Kidney (tissue), 14 donors: ENCODE results near the gene FPR1. TPM values are rescaled to one million over a fixed set of nuclear protein-coding genes. Genes with fewer than 3 reads are reported as not detected.

Experiments used
- DNase-seq, 5 donors: peaks; one replicate each; pipeline ENCODE4 v3.0.0-alpha.2; 2013 to 2020
- FAIRE-seq: peaks from 2 replicates; lab custom pipeline; 2012; peaks lifted over from hg19 to GRCh38; lab: Jason Lieb, UNC
- H3K27ac ChIP-seq, 2 donors: one replicate each; pipeline ENCODE4 v1.7.0; 2013; ENCODE audit warnings: low read depth in 2 of 2, low read length in 2 of 2, inconsistent platforms in 1 of 2
- H3K27me3 ChIP-seq: one replicate; pipeline ENCODE4 v1.7.1; 2013; ENCODE audit warnings: low read length, inconsistent platforms; ENCODE audit not compliant: control insufficient read depth, insufficient read depth
- H3K36me3 ChIP-seq, 3 donors: one replicate each; pipeline versions ENCODE4 v1.7.0 to v1.7.1; 2013; ENCODE audit warnings: low read length in 3 of 3, control low read depth in 1 of 3, inconsistent platforms in 1 of 3; ENCODE audit not compliant: insufficient read depth in 3 of 3, control insufficient read depth in 2 of 3
- H3K4me1 ChIP-seq, 3 donors: one replicate each; pipeline versions ENCODE4 v1.7.0 to v1.7.1; 2013; ENCODE audit warnings: low read length in 3 of 3, inconsistent platforms in 1 of 3, low read depth in 1 of 3; ENCODE audit not compliant: control insufficient read depth in 2 of 3, insufficient read depth in 2 of 3
- H3K4me3 ChIP-seq, 3 donors: one replicate each; pipeline versions ENCODE4 v1.7.0 to v1.8.1; 2013; ENCODE audit warnings: low read length in 3 of 3, control low read depth in 1 of 3, inconsistent platforms in 1 of 3
- H3K9ac ChIP-seq, 3 donors: one replicate each; pipeline versions ENCODE4 v1.7.0 to v1.7.1; 2013; ENCODE audit warnings: low read length in 3 of 3, control low read depth in 1 of 3, inconsistent platforms in 1 of 3
- H3K9me3 ChIP-seq, 3 donors: one replicate each; pipeline versions ENCODE4 v1.7.0 to v1.7.1; 2013; ENCODE audit warnings: low read length in 3 of 3, control low read depth in 1 of 3, inconsistent platforms in 1 of 3; ENCODE audit not compliant: control insufficient read depth in 2 of 3, insufficient read depth in 1 of 3
- intact Hi-C: fragments of 100-400 bp; cut with DNase I; formaldehyde crosslinking; loops from one replicate; pipeline ENCODE4 v1.11.1; 2022
- polyA plus RNA-seq: library from polyadenylated mRNA; stranded (reverse); fragments of 350-450 nt; fragmentation: Illumina TruSeq; extraction: RNeasy Lipid Tissue Mini Kit (QIAGEN cat#74804); gene quantifications from one replicate; pipeline ENCODE4 v1.2.3, GENCODE V29; 2014; ENCODE audit warnings: low read depth, low replicate concordance; ENCODE audit not compliant: insufficient read depth
- total RNA-seq: library from RNA; stranded (reverse); fragmentation: NEBNext Ultra II Directional; extraction: Animal tissue kit (Norgen Biotek cat#: 25700); gene quantifications from one replicate; pipeline ENCODE4 v1.2.1, GENCODE V29; 2021
- TF ChIP-seq, protein P1 (sequence below): IDR thresholded peaks from 3 replicates; pipeline ENCODE4 v1.5.1; 2012; ENCODE audit warnings: mild to moderate bottlenecking, moderate library complexity, borderline replicate concordance; ENCODE audit not compliant: insufficient read depth; ENCODE audit errors: extremely low read depth
- donor health status: control.
- donor health status: control.
- donor health status: control.
- donor health status: control.
- donor health status: control.
- donor health status: DM: yes; HTN: yes; CAD: no.
- donor health status: Normal renal cell carcinoma (clear cell type).

The FPR1 gene
- total and polyA plus RNA-seq, 2 donors from 2014 or later, result 2.2 to 16.6 TPM

DNA sequence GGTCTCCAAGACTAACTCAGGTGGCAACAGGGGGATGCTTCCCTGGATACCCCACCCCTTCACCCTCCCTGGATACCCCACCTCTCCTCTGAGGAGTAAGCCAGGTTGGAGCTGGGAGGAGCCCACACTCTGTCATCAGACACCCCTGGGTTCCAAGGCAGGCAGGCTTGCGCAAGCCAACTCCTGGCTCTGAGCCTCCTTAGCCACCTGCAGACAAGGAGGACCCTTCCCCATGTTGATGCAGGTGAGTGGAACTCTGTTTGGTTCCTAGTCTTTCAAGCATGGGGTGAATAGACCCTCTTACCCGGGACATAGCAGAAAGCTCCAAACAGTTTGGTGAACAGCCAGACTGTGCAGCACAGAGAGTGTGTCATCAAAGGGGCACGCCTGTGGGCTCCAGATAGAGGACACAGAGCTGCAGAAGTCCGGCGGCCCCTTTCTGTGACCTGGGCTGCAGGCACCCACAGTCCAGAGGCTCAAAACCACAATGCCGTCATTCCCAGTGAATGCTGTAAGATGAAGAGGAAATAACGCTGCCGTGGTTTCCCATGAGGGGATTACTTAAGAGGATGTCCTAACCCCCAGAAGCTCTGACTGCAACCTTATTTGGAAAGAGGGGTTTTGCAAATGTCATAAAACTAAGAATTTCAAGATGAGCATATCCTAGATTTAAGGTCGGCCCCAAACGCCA is 15.8 kb downstream of the FPR1 start:
- H3K27me3 ChIP-seq, result no peaks in the 10 kb centered on the region
- no peak overlapping the region for H3K27ac ChIP-seq
- H3K9me3 ChIP-seq, result no peaks in the 10 kb centered on the region
- TF ChIP-seq, protein P1, sequence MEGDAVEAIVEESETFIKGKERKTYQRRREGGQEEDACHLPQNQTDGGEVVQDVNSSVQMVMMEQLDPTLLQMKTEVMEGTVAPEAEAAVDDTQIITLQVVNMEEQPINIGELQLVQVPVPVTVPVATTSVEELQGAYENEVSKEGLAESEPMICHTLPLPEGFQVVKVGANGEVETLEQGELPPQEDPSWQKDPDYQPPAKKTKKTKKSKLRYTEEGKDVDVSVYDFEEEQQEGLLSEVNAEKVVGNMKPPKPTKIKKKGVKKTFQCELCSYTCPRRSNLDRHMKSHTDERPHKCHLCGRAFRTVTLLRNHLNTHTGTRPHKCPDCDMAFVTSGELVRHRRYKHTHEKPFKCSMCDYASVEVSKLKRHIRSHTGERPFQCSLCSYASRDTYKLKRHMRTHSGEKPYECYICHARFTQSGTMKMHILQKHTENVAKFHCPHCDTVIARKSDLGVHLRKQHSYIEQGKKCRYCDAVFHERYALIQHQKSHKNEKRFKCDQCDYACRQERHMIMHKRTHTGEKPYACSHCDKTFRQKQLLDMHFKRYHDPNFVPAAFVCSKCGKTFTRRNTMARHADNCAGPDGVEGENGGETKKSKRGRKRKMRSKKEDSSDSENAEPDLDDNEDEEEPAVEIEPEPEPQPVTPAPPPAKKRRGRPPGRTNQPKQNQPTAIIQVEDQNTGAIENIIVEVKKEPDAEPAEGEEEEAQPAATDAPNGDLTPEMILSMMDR, result no peak
- intact Hi-C loops, result no loop called here
- H3K4me1 ChIP-seq, result no peaks in the 10 kb centered on the region
- no peak for DNase-seq
- H3K36me3 ChIP-seq, result no peaks in the 10 kb centered on the region
- no peak overlapping the region for H3K4me3 ChIP-seq
- no peak for FAIRE-seq
- no peak overlapping the region for H3K9ac ChIP-seq

DNA sequence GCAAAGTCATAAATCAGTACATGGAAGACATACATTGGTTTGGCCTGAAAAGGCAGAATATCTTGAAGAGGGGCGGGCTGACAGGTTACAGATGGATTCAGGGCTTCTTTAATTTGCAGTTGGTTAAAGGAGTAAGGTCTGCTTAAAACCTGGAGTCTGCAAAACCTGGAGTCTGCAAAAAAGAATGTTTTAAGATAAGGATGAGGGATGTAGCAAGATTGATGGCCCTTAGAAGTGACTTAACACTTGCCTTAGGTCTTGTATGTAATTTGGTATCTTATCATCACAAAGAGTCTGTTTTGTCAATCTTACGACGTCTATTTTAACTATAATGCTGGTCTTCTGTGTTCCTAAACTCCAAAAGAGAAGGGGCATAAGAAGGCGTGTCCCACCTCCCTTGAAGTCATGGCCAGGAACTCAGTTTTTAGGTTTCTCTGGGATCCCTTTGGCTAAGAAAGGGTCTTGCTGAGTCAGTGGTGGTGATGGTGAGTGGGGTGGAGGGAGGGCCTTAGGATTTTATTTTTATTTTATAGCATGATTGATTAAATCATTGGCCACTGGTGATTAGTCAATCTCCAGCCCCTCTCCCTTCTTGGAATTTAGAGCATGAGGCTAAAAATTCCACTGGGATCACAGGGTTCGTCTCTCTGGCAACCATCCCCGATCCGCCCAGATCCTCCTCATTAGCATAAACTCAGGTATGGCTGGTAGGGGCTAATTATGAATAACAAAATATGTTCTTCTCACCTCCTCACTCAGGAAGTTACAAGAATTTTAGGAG is 17.7 kb downstream of the FPR1 start:
- FAIRE-seq, result no peak
- intact Hi-C loops, result no loop called here
- DNase-seq, result no peak
- H3K36me3 ChIP-seq, result no peaks in the 10 kb centered on the region
- no peak overlapping the region for H3K27ac ChIP-seq
- TF ChIP-seq, protein P1, result no peak
- no peak overlapping the region for H3K9ac ChIP-seq
- no peaks in the 10 kb centered on the region for H3K9me3 ChIP-seq
- no peaks in the 10 kb centered on the region for H3K27me3 ChIP-seq
- H3K4me3 ChIP-seq, result no peak overlapping the region
- no peaks in the 10 kb centered on the region for H3K4me1 ChIP-seq

DNA sequence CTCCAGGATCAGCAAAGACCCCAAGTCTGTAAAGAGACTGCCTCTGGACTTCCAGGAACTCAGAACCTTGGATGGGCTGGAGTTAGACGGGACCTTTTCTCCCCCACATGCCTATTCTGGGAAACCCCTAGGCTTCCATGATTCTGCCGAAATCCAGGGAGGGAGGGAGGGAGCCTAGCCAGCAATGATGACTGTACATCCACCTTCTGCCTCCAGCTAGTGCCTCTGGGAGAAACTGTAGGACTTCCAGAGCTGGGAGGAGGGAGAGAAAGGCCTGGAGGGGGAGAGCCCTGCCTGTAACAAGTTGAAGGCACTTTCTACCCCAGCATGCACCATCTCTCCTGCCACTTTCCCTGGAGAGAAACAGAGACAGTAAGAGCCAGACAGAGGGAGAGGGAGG is 21.9 kb downstream of the FPR1 start:
- Histone ChIP-seq H3K9me3 (no peaks in the 10 kb centered on the region), H3K4me1 (no peaks in the 10 kb centered on the region), H3K4me3 (no peak overlapping the region), H3K9ac (no peak overlapping the region), H3K27ac (no peak overlapping the region), H3K36me3 (no peaks in the 10 kb centered on the region), H3K27me3 (no peaks in the 10 kb centered on the region)
- intact Hi-C loops, result no loop called here
- FAIRE-seq, result no peak
- TF ChIP-seq, protein P1, result no peak
- DNase-seq, result no peak
